ENCODE data around the gene TMEM248.
"Not testable (repeated sequence)": the region's sequence is repeated elsewhere in the genome, so short reads cannot be mapped to it uniquely, and the experiment has no call there.

The TMEM248 gene

GRCh38 chr7:66996444-66997191 lies 75.6 kb downstream of the TMEM248 start, which contains the start of gene TYW1:
TYW1 (plus strand) TSS chr7:66996833; CDS start chr7:66996979, 146 bp downstream.
- DNase-seq (ENCODE audit: low read depth in 2 of 3, low spot score in 1 of 3) = peak; percentile 96 to 99 (median 98)

DNA sequence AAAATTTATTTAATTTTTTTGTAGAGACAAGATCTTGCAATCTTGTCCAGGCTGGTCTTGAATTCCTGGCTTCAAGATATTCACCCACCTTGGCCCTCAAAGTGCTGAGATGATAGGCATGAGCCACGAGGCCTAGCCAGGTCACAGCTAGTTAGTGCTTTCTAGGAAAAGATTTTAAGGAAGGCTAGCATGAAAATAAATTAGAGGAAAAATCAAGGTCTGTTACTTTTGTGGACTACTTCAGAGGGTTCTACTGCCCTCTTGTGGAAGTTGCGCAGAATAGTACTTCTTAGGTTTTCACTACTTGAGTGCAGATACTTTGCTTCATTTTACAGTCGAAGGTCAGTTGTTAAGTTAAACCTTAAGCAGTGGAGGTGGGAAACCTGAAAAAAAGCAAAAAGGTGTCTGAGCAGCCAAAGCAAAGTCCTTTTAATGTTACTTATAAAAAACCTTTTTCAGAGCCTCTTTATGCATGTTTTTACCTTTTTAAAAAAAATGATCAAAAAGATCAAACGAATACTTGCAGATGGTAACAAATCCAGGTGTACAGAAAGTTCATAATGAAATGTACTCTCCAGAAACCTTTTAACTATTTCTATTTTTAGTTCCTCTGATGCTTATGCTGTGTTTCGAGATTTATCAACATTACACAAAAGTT lies 79.7 kb downstream of the TMEM248 start:
- DNase-seq (ENCODE audit: low read depth in 2 of 3, low spot score in 1 of 3) = not testable (repeated sequence)

DNA sequence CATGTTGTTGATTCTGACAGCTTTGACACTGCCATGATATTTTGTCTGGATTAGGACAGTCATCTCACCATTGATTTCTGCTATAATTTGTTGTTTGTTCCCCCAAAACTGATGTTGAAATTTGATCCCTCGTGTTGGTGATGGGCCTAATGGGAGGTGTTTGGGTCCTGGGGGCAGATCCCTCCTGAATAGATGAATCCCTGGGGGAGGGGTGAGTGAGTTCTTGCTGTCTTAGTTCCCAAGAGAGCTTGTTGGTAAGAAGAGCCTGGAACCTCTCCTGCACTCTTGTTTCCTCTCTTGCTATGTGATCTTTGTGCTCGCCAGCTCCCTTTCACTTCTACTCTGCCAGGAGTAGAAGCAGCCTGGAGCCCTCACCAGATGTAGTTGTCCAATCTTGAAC lies 83.1 kb downstream of the TMEM248 start:
- DNase-seq (ENCODE audit: low read depth in 2 of 3, low spot score in 1 of 3) = not testable (repeated sequence)

DNA sequence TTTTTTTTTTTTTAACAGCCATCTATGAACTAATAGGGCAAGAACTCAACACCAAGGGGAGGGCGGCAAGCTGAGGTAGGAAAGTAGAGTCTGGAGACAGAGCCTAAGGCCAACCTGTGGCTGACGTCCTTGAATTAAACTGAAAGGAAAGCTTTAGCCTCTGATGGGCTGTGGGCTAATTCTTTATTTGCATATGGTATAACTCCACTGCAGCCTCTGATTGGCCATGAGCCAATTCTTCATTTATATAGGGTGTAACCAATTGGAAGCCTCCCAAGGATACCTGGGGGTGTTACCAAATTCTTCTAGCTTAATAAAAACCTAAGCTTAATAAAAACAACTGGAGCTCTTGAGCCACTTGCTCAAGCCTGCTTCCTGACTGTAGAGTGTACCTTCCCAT lies 85.9 kb downstream of the TMEM248 start:
- DNase-seq (ENCODE audit: low read depth in 2 of 3, low spot score in 1 of 3) = no peak
